Body of pancreas (tissue), 4 donors: ENCODE data around the gene PIP5KL1. TPM values are rescaled to one million over a fixed set of nuclear protein-coding genes. Genes with fewer than 3 reads are reported as not detected.

ENCODE experiments used
- ATAC-seq: fragments of 150-250 bp; one replicate; pipeline ENCODE4 v1.9.1; 2016
- DNase-seq, 4 donors: peaks; one replicate each; pipeline ENCODE4 v3.0.0-alpha.2; 2019
- H3K27ac ChIP-seq, 4 donors: fragments of 200-600 bp; sonication (generic); 1 replicate in 3 of 4; 2 replicates in 1 of 4; pipeline versions ENCODE4 v1.5.1 to v1.6.1; 2016 to 2019; ENCODE audit warnings: mild to moderate bottlenecking in 1 of 4, mixed read lengths in 1 of 4, moderate library complexity in 1 of 4
- H3K27me3 ChIP-seq, 2 donors: fragments of 200-600 bp; sonication (generic); one replicate each; pipeline ENCODE4 v1.6.0; 2016; ENCODE audit warnings: mild to moderate bottlenecking in 1 of 2
- H3K36me3 ChIP-seq, 2 donors: fragments of 200-600 bp; sonication (generic); replicated peaks in 1 of 2; 2 replicates each; pipeline ENCODE4 v1.5.1; 2016; ENCODE audit warnings: low read depth in 2 of 2; ENCODE audit not compliant: insufficient read depth in 1 of 2
- H3K4me1 ChIP-seq: fragments of 200-600 bp; sonication (generic); one replicate; pipeline ENCODE4 v1.6.0; 2016
- H3K4me3 ChIP-seq, 2 donors: fragments of 200-600 bp; sonication (generic); 1 replicate in 1 of 2; 2 replicates in 1 of 2; pipeline ENCODE4 v1.5.1; 2016 to 2019
- H3K9me3 ChIP-seq, 3 donors: fragments of 200-600 bp; sonication (generic); 1 replicate in 2 of 3; 2 replicates in 1 of 3; pipeline ENCODE4 v1.5.1; 2016
- CTCF ChIP-seq, 7 experiments: fragments of 450-650 bp in 4 of 7; fragments of 200-600 bp in 3 of 7; sonication (generic) in 3 of 7; IDR thresholded peaks; one replicate each; pipeline ENCODE4 v1.5.1; 2016 to 2019; ENCODE audit warnings: antibody characterized with exemption in 7 of 7
- POLR2A ChIP-seq, 3 donors: fragments of 450-650 bp; IDR thresholded peaks; one replicate each; pipeline ENCODE4 v1.6.1; 2016; ENCODE audit warnings: antibody characterized with exemption in 3 of 3, mild to moderate bottlenecking in 2 of 3
- WGBS, 2 donors: methylation state at CpG; one replicate each; pipeline ENCODE4 v1.1.5; 2017; 5-methylcytosine and 5-hydroxymethylcytosine counted together
- intact Hi-C: fragments of 100-400 bp; cut with DNase I; formaldehyde crosslinking; loops from one replicate; pipeline ENCODE4 v1.15.1; 2023
- total RNA-seq, 2 donors: library from RNA; depleted of rRNA; stranded (reverse); fragments of >200 nt; gene quantifications; one replicate each; pipeline ENCODE4 v1.1.0, GENCODE V29; 2016

PIP5KL1 gene
- total RNA-seq, 2 donors from 2014 or later = 1.3 to 2.6 TPM

- H3K4me1 ChIP-seq = peaks cover 51% of the 10 kb centered on the region
- H3K9me3 ChIP-seq = no peaks in the 10 kb centered on the region
- ATAC-seq (no peak), DNase-seq (peak; percentile 43 to 62 (median 52))
- no peak overlapping the region for H3K4me3 ChIP-seq
- WGBS, 2 donors = 59 to 70% methylated on average over 8 to 17 of the region's 17 CpGs
- no peaks in the 10 kb centered on the region for H3K27me3 ChIP-seq
- H3K36me3 ChIP-seq = no peaks in the 10 kb centered on the region
- H3K27ac ChIP-seq = peak overlapping the region; percentile 40 to 88 (median 80)
- intact Hi-C loops = no loop called here
- TF ChIP-seq POLR2A (IDR thresholded peaks at IDR 0.05) = peak in 1 of 3 donors; percentile 6
- no peak for TF ChIP-seq CTCF (IDR thresholded peaks at IDR 0.05)
Observed at GRCh38 chr9:127903557-127904475, 26.8 kb downstream of the PIP5KL1 start.

- Histone ChIP-seq H3K27me3 (no peaks in the 10 kb centered on the region), H3K36me3 (peaks cover 2 to 9% of the 10 kb centered on the region in 2 donors), H3K9me3 (no peaks in the 10 kb centered on the region), H3K4me1 (peaks cover 47% of the 10 kb centered on the region), H3K4me3 (peak within 1 kb of the TSS; percentile 57 to 95), H3K27ac (peak within 1 kb of the TSS; percentile 33 to 89 (median 78))
- TF ChIP-seq CTCF (IDR thresholded peaks at IDR 0.05) (peak in 1 of 7 experiments; percentile 2), POLR2A (IDR thresholded peaks at IDR 0.05) (peak in 2 of 3 donors; percentile 14 to 27)
- 1 to 20% methylated on average over 1 to 49 of the region's 89 CpGs for WGBS, 2 donors
- intact Hi-C loops = no loop called here
- DNase-seq (peak; percentile 62 to 79 (median 74)), ATAC-seq (peak; percentile 81)
Observed at GRCh38 chr9:127899128-127899943, 31.2 kb downstream of the PIP5KL1 start, which contains the start of gene ST6GALNAC6. TSS of gene ST6GALNAC6 (minus strand) at chr9:127899603. CDS start at chr9:127897981, 1,622 bp downstream.

GRCh38 chr9:127898433-127899127 lies 32.0 kb downstream of the PIP5KL1 start:
- Histone ChIP-seq H3K4me3 (peak overlapping the region; percentile 57 to 95), H3K36me3 (peaks cover 8 to 17% of the 10 kb centered on the region in 2 donors), H3K27ac (peak overlapping the region; percentile 33 to 89 (median 78)), H3K27me3 (no peaks in the 10 kb centered on the region), H3K9me3 (peaks cover 0 to 5% (median 0%) of the 10 kb centered on the region in 3 donors), H3K4me1 (peaks cover 40% of the 10 kb centered on the region)
- ATAC-seq (peak; percentile 43), DNase-seq (peak; percentile 50 to 71 (median 58))
- 4 to 5% methylated on average over 4 to 32 of the region's 32 CpGs for WGBS, 2 donors
- TF ChIP-seq POLR2A (IDR thresholded peaks at IDR 0.05) = peak in 2 of 3 donors; percentile 8 to 26
- TF ChIP-seq CTCF (IDR thresholded peaks at IDR 0.05) = no peak
- intact Hi-C loops = no loop called here

GRCh38 chr9:127897193-127897692 lies 33.3 kb downstream of the PIP5KL1 start:
- DNase-seq (peak; percentile 77 to 89 (median 88)), ATAC-seq (peak; percentile 70)
- Histone ChIP-seq H3K9me3 (peaks cover 0 to 15% (median 0%) of the 10 kb centered on the region in 3 donors), H3K4me3 (no peak overlapping the region), H3K36me3 (peaks cover 16 to 23% of the 10 kb centered on the region in 2 donors), H3K27ac (peak overlapping the region; percentile 36 to 89 (median 78)), H3K4me1 (peaks cover 34% of the 10 kb centered on the region), H3K27me3 (no peaks in the 10 kb centered on the region)
- 6 to 8% methylated on average over 10 to 19 of the region's 19 CpGs for WGBS, 2 donors
- TF ChIP-seq POLR2A (IDR thresholded peaks at IDR 0.05) = no peak
- TF ChIP-seq CTCF (IDR thresholded peaks at IDR 0.05) = no peak
- intact Hi-C loops = no loop called here
